Midbrain (tissue), 1 donor: ENCODE results near the gene MT4.

ENCODE experiments used
- DNase-seq: peaks from one replicate; lab custom pipeline; 2025; lab: John Stamatoyannopoulos, UW

MT4 gene

DNA sequence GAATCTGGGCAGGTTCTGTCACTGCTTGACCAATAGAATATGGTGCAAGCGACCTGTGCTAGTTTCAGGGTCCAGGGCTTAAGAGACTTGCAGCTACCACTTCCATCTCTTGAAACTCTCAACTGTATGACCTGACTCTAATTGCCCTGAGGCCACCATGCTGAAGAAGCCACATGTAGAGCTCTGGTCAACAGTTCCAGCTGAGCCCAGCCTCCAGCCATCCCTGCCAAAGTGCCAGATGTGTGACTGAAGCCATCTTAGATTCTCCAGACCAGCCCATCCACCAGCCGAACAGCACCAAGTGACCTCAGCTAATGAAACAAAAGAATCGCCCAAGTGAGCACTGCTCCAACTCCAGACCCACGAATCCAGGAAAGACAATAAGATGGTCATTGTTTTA, 40.1 kb downstream of the MT4 start:
- no peak for DNase-seq

DNA sequence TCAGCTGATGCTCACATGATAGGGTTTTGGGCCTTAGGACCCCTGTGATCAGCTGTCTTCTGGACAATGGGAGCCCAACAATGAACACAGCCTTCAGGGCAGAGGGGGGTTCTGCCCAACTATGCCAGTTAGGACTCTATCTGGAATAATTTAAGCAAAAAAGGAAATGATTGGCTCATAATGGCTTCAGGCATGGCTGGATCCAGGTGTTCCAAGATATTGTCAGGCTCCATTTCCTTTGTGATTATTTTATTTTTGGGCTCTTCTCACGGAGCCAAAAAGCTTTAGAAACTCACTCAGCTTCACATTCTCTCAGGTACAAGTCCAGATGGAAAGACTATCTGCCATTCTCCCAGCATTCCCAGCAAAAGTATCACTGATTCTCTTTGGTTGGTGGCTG, 40.6 kb downstream of the MT4 start:
- no peak for DNase-seq

DNA sequence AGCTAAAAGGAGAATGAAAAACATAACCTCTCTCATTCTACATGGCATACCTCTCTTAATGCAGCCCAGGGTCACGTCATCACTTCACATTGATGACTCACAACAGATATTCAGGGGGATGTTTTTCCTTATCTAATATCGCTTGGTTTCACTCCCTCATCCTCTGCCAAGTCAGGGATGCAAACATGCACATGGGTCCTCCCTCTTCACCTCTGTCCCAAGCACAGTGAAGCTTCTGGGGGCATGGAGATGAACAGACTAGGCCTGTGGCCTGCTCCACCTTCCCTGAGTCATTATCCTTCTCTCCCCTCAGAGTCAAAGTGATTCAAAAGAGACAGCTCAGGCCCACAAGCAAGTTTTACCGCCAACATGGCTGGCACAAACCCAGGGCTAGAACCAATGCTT, 41.2 kb downstream of the MT4 start:
- no peak for DNase-seq

DNA sequence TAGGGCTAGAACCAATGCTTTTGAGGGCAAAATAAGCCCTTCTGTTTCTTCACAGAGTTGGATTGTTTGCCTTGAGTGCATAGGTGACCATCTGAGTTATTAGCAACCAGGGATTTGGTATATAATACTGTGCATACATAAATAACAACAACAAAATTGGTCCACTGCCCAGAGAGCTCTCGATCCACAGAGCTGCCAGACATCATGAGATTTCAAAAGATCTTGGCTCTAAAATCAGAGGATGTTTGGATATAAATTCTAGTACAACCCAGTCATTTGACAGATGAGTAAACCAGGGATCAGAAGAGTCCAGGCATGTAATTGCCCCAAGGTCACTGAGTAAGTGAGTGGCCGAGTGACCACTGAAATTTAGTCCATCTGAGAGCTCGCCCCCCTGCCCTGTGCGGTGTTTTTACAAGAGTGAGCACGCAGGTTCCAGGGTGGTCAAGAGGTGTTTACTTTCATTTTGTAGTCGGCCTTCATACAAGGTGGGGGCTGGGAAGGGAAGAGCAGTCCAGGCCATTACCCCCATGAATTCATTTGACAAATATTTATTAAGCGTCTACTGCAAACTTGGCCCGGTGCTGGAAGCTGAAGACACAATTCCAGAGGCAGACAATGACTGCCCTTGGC, 41.7 kb downstream of the MT4 start:
- DNase-seq: no peak

DNA sequence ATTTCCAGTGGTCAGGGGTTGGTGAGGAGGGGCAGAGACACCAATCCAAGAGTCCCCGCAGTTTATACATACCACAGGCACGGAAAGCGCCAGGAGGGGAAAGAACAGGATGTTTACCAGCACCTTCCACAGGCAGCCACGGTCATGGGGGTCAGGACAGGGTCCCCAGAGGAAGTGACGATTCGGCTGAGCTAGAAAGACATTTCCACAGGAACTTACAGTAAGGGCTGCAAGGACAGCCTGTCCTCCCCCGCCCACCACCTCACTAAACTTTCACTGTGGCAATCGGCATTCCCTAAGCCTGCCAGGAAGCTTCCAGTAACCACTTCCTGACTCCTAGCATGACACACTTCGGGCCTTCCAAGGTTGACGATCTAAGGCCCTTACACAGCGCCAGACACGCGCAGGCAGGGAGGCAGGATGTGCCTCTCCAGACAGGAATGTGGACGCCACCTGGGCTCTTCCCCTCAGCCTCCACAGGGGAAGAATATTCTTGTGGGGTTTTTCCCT, 42.3 kb downstream of the MT4 start:
- no peak for DNase-seq

DNA sequence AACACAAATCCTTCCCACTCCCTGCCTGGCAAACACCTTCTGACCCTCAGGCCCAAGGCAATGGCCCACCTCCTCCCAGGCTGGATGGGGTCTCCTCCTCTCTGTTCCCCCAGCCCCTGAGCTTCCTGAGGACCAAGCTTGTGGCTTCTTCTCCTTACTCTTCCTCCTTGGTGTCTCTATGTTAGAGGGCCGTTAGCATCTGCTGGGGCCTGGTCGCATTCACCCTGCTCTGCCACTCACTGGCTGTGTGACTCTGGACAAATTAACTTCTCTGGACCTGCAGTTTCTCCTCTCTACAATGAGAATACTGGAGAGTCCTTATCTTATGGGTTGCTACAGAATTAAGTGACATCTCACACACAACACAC, 42.8 kb downstream of the MT4 start:
- no peak for DNase-seq

DNA sequence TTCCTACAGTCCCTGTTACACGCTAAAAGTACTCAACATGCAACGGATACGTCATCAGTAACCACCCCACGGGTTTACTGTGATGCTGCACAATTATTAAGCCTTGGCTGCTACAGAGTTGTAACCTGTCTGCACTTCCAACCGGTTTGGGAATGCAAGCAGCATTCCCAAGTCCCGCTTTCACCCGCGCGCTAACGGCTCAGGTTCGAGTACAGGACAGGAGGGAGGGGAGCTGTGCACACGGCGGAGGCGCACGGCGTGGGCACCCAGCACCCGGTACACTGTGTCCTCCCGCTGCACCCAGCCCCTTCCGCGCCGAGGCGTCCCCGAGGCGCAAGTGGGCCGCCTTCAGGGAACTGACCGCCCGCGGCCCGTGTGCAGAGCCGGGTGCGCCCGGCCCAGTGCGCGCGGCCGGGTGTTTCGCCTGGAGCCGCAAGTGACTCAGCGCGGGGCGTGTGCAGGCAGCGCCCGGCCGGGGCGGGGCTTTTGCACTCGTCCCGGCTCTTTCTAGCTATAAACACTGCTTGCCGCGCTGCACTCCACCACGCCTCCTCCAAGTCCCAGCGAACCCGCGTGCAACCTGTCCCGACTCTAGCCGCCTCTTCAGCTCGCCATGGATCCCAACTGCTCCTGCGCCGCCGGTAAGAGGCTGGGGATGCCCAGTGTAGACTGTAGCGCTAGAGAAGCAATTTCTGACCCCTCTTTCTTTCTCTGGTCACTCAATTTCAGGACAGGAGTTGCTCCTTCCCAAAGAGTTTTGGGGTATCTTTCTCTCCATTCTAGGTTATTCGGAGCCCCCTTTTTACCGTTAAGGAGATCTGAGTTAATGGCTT, 43.4 kb downstream of the MT4 start, which contains the start of gene MT2A:
TSS of gene MT2A (plus strand) at position 542 of the 833 bp plus-strand sequence. CDS start at position 614, 72 bp downstream.
- DNase-seq: peak; percentile 94

DNA sequence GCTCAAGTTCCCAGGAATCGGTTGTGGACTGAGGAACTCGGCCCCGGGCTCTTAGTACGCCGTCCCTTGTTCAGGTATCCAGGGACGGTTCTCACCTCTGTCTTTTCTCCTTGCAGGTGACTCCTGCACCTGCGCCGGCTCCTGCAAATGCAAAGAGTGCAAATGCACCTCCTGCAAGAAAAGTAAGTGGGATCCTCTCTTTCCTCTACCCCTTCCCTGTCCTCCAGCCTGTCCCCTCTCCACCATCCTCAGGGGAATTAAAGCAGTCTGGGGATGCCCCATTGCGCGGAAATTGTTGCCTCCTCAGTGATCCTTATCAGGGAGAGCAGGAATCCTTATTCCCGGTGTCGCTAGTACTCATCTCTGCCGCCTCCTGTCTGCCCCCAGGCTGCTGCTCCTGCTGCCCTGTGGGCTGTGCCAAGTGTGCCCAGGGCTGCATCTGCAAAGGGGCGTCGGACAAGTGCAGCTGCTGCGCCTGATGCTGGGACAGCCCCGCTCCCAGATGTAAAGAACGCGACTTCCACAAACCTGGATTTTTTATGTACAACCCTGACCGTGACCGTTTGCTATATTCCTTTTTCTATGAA, 44.1 kb downstream of the MT4 start:
- DNase-seq: no peak

DNA sequence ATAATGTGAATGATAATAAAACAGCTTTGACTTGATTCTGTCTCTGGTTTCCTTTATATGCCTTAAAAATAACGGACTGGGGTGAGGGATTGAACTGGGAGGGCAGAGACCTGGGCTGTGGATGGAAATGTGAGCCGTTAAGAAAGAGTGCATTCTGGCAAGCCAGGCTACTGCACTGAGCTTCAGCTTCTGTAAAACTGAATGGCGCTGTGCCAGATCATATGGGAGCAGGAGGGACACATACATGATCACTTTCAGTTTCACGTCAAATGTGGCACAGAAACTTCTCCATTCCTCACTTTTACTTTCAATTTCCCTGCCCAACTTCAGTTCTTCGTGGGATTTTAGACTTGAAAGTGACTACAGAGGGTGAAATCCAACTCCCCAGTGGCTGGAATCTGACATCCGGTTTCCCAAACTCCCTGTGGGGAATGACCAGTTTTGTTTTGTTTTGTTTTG, 44.6 kb downstream of the MT4 start:
- DNase-seq: peak; percentile 76

DNA sequence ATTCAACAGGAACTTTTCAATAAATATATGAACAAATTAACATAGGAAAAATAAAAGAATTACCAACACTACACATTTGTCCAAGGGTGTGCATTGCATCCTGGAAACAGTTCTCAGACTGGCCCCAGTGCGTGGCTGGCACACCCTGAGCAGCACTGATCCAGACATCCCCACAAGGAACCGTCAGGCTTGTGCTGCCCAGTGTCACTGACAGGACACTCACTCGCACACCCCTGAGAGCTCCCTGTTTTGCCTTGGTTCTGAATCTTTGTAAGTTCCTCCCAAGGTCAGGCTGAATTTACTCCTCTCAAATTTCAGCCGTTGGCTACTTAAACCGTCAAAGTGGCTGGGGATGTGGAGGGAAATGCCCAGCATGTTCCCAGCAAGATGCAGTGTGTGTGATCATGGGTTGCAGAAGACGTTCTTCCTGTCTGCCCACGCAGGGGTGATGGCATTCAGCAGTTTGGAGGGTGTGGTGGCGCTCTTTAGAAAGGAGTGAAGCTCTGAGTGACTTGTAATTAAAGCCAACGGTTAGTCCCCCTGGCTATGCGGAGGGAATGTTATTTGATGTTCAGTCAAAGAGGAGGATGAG, 45.2 kb downstream of the MT4 start:
- peak; percentile 59 for DNase-seq

DNA sequence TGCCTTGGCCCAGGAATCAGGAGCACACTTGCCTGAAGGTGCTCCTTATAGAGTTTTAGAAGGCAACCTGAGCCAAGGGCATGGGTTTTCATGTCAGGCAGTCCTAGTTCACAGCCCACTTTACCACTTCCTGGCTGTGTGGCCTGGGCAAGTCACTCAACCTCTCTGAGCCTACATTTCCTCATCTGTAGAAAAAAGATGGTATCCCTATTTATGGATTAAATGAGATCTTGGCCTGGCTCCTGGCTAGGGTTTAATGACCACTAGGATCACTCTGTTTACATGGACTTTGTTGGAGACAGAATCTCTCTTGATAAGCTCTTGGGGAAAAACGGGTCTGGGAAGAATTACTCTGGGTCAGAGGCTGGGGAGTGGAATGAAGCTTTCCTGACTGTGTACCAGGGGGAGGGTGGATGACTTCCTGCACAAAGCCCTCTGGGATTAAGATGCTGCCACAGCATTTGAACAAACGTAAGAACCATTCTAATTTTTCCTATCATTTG, 45.8 kb downstream of the MT4 start:
- DNase-seq: no peak

DNA sequence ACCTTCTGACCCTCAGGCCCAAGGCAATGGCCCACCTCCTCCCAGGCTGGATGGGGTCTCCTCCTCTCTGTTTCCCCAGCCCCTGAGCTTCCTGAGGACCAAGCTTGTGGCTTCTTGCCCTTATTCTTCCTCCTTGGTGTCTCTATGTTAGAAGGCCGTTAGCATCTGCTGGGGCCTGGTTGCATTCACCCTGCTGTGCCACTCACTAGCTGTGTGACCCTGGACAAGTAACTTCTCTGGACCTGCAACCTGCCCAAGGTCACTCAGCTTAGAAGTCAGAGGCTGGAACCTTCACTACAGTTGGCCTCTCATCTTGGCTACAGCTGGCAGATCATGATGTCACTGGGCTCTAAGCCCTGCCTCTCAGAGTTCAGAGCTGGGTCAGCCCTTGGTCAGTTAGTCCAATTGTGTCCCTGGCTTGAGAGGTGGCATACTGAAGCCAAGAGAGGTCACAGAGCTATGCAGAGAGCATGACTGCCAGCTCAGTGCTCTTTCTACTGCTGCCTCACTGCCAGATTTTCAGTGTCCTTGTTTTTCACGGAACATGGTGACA, 46.5 kb downstream of the MT4 start:
- peak; percentile 40 for DNase-seq

DNA sequence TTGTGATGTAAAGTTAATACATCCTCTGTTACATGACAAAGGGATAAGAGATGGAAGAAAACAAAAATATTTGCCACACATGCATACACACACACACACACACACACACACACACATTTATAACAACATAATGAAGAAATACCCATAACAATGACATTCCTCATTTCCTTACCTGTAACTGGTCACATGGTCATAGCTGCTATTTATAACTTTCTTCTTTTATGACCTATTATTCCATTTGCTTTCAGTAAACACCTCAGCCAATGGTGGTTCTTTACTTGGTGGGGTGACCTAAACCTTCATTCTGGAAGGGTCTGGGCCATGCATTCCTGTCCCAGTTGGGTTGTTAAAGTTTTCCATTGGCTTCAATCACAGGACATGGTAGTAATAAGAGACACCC, 48.8 kb downstream of the MT4 start:
- DNase-seq: no peak

DNA sequence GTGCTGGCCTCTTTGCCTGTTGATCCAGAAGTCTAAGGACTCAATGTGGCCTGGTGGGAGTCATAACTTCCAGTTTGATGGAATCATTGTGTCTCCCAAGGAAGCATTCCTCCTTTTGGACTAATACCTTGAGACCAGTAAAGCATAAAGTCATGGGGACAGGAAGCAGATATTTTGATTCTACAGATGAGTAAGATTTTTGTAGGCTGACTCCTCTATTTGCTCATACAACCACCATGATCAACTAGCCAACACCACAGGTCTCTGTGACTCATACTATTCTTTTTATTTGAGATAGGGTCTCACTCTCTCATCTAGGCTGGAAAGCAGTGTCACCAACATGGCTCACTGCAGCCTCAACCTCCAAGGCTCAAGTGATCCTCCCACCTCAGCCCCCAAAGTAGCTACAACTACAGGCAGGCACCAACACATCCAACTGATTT, 49.7 kb downstream of the MT4 start:
- DNase-seq: no peak

DNA sequence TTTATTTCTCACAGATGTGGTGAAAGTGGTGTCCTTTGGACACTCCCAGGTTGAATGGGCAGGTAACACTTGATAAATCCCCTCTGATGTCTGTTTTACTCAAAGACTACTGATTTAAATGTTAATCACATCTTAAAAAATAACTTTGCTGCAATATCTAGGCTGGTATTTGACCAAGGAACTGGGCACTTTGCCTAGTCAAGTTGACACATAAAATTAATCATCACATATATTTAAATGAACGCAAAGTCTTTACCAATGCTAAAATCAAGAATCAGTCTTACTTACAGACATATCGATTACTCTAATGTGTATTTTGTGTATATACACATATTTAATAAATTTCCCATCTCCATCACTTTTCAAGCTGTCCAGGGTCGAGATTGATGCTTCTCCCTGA, 50.5 kb downstream of the MT4 start:
- no peak for DNase-seq

DNA sequence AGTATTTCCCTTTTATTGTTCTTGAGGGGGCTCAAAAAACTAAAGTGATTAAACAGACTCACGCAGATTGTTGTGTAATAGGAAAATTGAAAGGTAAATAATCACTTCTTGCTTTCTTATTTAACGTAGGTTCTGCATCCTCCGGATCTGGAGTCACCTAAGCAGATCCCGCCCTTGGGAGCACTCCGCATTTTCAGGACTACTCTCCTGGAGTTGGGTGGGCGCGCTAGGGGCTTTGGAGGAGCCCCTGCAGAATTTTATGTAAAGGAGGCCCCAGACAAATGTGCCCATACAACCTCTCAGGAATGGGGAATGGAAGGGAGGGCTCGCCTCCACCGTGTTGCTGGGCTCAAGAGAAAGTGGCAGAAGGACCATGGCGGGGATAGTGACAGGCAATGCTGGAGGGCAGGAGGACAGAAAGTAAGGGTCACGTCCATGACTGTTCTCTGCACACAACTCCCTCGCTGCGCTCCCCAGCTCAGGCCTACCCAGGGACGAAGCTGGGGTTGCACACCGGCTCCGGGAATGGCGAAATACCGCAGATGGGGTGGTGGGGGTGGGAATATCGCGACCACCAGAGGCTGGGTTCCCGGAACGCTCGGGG, 51.8 kb downstream of the MT4 start:
- no peak for DNase-seq

DNA sequence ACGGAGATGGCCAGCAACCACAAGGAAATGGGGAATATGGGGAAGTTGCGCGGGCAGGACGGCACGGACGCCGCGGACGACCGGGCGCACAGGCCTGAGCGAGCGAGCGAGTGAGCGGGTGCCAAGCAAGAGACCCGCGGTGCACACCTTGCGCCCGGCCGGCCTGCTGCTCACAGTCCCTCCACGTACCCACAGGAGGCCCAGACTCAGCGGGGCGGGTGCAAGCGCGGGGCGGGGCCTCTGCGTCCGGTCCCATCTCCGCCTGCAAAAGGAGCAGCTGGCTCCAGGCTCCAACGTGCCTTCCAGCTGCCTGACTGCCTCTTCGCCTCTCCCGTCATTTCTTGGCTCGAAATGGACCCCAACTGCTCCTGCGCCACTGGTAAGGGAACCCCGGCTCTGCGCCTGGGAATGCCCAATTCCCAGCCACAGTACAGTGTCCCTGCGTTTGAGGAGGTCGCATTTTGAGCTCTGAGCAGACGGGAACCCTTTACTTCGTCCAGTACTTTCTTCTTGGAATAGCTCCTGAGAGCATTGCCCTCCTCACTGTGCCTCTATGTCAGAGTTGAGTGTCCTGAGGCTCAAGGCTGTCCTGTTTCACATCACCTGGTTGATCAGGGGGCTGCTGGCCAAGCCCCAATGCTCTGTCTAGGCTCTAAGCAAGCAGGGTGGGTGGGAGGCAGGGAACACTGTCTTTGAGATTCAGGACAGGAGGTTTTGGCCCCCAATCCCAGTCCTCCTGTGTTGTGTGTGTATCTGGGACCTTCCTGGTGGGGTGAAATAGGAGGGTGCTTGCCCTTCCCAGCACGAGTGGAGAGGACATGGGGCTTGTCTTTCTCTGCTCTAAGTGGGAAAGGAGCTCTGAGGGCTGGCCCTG, 52.6 kb downstream of the MT4 start:
- DNase-seq: no peak

DNA sequence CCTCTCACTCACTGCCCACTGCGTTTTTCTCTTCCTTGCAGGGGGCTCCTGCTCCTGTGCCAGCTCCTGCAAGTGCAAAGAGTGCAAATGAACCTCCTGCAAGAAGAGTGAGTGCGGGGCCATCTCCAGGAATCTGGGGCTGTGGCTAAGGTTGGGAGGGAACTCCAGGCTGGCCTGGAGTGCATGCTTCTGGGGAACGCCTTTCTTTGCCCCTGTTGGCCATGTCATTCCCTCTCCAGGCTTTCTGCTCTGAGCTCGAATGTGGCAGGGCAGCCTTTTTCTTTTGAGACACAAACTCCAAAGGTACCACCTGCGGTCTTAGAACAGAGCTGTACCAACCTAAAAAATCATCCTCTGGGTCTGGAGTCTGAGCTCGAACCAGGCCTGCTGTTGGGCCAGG, 53.3 kb downstream of the MT4 start:
- DNase-seq: no peak
